Bronchial epithelial cell (primary cell): ENCODE data around the gene NELFE. TPM values are rescaled to one million over a fixed set of nuclear protein-coding genes. Genes with fewer than 3 reads are reported as not detected.
"Not testable (repeated sequence)": the region's sequence is repeated elsewhere in the genome, so short reads cannot be mapped to it uniquely, and the experiment has no call there.

Source experiments
- DNase-seq: peaks from one replicate; pipeline ENCODE4 v3.0.0-alpha.2; 2010; ENCODE audit warnings: low read depth
- FAIRE-seq: peaks from 2 replicates; lab custom pipeline; 2011; peaks lifted over from hg19 to GRCh38; lab: Jason Lieb, UNC
- H3K27me3 ChIP-seq: 2 replicates; pipeline ENCODE4 v1.5.1; 2011; ENCODE audit warnings: low read length; ENCODE audit not compliant: control insufficient read depth, insufficient read depth
- H3K36me3 ChIP-seq: 2 replicates; pipeline ENCODE4 v1.5.1; 2011; ENCODE audit warnings: low read length; ENCODE audit not compliant: control insufficient read depth, insufficient read depth
- H3K4me3 ChIP-seq: 2 replicates; pipeline ENCODE4 v1.5.1; 2011; ENCODE audit warnings: mild to moderate bottlenecking, low read depth, low read length, control low read depth
- CTCF ChIP-seq: IDR thresholded peaks from 2 replicates; pipeline ENCODE4 v1.5.1; 2011; ENCODE audit warnings: mild to moderate bottlenecking, moderate library complexity, low read length, control low read depth, inconsistent platforms; ENCODE audit not compliant: insufficient read depth, severe bottlenecking
- total RNA-seq: library from RNA; depleted of rRNA; stranded (reverse); fragments of >200 nt; gene quantifications from 2 replicates; pipeline ENCODE4 v1.2.1, GENCODE V29; 2014

The NELFE gene
- total RNA-seq = 163 and 177 TPM in 2 replicates

GRCh38 chr6:31958741-31959739 is at the start of gene NELFE, which contains the start of gene SKIC2:
TSS of gene NELFE (minus strand) at chr6:31958971. CDS start at chr6:31958446, 525 bp downstream.
TSS of gene SKIC2 (plus strand) at chr6:31959175. CDS start at chr6:31959193, 18 bp downstream.
- no peak for TF ChIP-seq CTCF
- FAIRE-seq (no peak), DNase-seq (peak; percentile 93)
- Histone ChIP-seq H3K4me3 (peak within 1 kb of the TSS; percentile 75), H3K27me3 (no peaks in the 10 kb centered on the region), H3K36me3 (peaks cover 41% of the 10 kb centered on the region)

GRCh38 chr6:32008037-32008436 is 49.3 kb upstream of the NELFE start:
- not testable (repeated sequence) for DNase-seq, H3K27me3 ChIP-seq, H3K36me3 ChIP-seq, FAIRE-seq, H3K4me3 ChIP-seq

- not testable (repeated sequence) for H3K27me3 ChIP-seq, FAIRE-seq, DNase-seq, H3K36me3 ChIP-seq, H3K4me3 ChIP-seq
Measured at GRCh38 chr6:32007086-32007485, 48.3 kb upstream of the NELFE start.

GRCh38 chr6:32005991-32006529 is 47.3 kb upstream of the NELFE start:
- H3K27me3 ChIP-seq = not testable (repeated sequence)

GRCh38 chr6:32005538-32005880 is 46.7 kb upstream of the NELFE start:
- not testable (repeated sequence) for FAIRE-seq, DNase-seq, H3K36me3 ChIP-seq

More at GRCh38 chr6:32005991-32006529, 47.3 kb upstream of the NELFE start:
- DNase-seq, FAIRE-seq, H3K4me3 ChIP-seq, H3K36me3 ChIP-seq: not testable (repeated sequence)

GRCh38 chr6:32004864-32005537 is 46.2 kb upstream of the NELFE start:
- H3K4me3 ChIP-seq, H3K27me3 ChIP-seq, H3K36me3 ChIP-seq, DNase-seq, FAIRE-seq: not testable (repeated sequence)

More at GRCh38 chr6:32005538-32005880, 46.7 kb upstream of the NELFE start:
- H3K27me3 ChIP-seq, H3K4me3 ChIP-seq: not testable (repeated sequence)

- not testable (repeated sequence) for FAIRE-seq, H3K4me3 ChIP-seq, H3K27me3 ChIP-seq, DNase-seq, H3K36me3 ChIP-seq
Measured at GRCh38 chr6:32004393-32004792, 45.6 kb upstream of the NELFE start.

- not testable (repeated sequence) for DNase-seq, FAIRE-seq, H3K36me3 ChIP-seq, H3K27me3 ChIP-seq, H3K4me3 ChIP-seq
Measured at GRCh38 chr6:32003301-32003700, 44.5 kb upstream of the NELFE start.

GRCh38 chr6:32002546-32003268 is 43.9 kb upstream of the NELFE start:
- not testable (repeated sequence) for FAIRE-seq, H3K36me3 ChIP-seq, DNase-seq, H3K27me3 ChIP-seq, H3K4me3 ChIP-seq

GRCh38 chr6:31996385-31996784 is 37.6 kb upstream of the NELFE start:
- DNase-seq, FAIRE-seq, H3K36me3 ChIP-seq, H3K27me3 ChIP-seq, H3K4me3 ChIP-seq: not testable (repeated sequence)

- FAIRE-seq, DNase-seq, H3K4me3 ChIP-seq, H3K27me3 ChIP-seq, H3K36me3 ChIP-seq: not testable (repeated sequence)
Measured at GRCh38 chr6:31994421-31994820, 35.6 kb upstream of the NELFE start.

GRCh38 chr6:31989363-31989762 is 30.6 kb upstream of the NELFE start:
- not testable (repeated sequence) for H3K4me3 ChIP-seq, H3K36me3 ChIP-seq, H3K27me3 ChIP-seq, DNase-seq, FAIRE-seq
